Midbrain (tissue), 1 donor: ENCODE measurements around the gene IGFBP3.

Experiments
- DNase-seq: peaks from one replicate; lab custom pipeline; 2025; lab: John Stamatoyannopoulos, UW

IGFBP3 gene

DNA sequence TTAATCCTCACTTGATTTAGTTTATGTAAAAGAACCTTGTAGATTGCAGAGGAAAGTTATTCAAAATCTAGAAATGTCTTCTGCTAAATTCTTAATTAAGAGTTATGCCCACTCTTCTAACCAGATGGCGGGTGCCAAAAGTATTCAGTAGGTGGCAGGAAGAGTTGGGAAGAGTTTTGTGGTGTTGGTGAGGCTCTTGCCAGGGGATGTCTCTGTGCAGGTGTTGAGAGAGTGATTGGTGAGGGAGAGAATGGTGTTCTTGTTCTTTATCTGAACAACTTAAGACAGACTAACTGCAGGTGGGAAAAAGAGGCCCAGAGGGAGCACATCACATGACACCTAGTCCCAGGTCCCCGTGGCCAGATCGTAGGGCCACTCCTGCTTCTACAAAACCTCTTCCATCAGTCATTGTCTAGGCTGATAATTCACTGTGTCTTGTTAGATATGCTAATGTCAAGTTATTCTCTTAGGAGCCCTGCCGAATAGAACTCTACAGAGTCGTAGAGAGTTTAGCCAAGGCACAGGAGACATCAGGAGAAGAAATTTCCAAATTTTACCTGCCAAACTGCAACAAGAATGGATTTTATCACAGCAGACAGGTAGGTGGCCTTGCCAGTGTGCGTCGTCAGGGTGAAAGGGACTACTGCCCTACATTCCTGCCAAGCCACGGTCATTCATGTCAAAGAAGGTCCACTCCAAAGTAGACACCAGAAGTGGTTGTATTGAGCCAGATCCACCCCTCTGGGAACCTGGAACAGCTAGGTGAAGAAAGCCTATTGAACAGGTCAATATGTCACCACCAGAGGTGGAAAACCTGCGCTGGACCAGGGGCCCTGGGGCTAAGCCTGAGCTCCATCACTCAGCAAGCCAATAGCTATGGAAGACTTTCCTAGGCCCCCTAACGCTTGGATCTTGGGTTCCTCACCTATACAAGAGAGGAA lies 29.3 kb downstream of the IGFBP3 start:
- DNase-seq = no peak

DNA sequence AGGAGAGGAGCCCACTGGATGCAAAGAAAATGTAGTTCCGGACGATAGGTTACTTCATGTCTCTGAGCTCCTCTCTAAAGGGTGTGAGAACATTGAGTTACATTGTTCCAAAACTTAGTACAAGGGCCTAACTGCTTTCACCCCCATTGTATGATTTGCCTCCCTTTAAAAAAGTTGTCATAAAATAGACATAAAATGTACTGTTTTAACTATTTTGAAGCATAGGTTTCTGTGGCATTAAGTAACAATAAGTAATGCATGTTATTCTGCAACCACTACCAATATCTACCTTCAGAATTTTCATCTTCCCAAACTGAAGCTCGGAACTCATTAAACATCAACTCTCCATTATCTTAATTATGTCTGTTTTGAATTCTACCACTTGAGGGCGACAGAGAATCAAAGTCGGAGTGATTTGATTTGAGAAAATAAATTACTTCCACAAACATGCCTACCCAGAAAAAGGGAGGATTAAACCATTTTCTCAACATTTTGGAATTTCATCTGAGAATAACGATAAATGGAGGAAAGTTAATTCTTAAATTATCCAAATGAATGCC lies 30.1 kb downstream of the IGFBP3 start:
- DNase-seq = peak; percentile 56

DNA sequence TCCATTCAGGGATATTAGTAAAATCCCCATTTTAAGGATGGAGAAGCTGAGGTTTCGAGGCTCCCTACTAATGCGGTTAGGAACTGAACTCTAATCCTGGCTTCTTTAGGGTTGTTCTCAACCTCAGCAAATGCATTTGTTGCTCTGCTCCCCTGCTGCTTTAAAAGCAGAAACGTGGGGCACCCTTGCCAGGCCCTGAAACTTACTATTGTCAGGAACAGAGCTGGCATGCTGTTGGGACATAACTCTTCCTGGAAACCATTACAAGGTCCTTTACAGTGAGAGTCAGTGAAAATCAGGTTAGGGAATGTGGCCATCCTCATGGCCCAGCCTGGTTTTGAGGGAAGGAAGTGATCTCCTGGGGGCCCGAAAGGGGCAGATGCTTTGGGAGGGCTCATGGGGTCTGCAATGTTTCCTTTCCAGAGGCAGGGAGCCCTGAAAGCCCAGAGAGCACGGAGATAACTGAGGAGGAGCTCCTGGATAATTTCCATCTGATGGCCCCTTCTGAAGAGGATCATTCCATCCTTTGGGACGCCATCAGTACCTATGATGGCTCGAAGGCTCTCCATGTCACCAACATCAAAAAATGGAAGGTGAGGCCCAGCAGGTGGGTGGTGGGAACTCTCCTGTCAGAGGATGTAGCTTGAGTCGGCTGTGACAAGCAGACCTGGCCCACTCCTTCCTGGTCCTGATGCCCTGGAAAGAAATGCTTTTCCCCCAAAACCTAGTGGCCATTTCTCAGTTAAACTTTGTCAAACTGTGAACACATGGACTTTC lies 30.8 kb downstream of the IGFBP3 start:
- DNase-seq = no peak

DNA sequence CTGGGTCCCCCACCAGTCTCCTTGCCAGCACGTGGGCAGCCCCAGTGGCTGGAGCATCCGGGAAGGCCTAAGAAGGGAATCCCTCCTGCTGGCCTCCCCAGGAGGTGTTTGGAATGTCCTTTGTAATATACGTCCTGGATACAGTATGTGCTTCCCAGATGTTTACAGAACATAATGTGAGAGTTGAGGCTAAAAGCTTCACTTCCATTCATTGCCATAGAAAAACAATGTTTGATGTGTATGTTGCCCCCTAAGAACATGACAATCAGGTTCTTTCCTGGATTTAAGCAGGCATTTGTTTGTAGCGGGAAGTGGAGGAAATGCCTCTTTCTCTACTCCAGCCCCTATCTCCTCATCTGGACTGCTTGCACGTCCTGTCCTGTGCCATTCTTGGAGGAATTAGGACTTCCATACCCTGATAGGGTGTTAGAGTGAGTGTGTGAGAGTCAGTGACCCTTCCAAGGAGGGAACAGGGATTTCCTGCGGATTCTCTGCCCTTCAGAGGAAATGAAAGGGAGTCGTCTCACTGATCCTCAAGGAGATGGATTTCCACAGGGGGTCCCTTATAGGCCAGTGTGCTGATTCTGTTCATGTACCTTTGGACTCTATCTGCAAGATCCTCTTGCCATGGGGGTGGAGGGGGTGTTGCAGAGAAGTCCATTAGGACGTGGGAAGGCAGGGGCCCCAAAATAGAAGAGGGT lies 31.6 kb downstream of the IGFBP3 start:
- no peak for DNase-seq

DNA sequence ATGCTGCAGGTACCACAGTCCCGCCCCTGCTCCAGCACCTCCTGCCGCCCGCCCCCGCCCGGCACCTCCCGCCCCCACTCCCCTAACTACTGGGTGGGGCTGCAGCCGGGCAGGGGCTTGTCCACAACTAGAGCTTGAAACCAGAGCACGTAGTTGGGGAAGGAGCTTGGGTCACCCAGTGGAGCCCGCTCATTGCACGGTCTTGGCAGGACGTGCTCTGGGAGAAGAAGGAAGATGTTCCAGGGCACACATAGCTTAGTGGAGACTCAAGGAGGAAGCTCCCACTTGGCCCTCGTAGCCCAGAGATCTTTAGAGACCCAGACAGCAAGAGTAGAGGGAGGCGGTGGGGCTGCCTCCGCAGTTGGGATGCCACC lies 32.1 kb downstream of the IGFBP3 start:
- DNase-seq = no peak

DNA sequence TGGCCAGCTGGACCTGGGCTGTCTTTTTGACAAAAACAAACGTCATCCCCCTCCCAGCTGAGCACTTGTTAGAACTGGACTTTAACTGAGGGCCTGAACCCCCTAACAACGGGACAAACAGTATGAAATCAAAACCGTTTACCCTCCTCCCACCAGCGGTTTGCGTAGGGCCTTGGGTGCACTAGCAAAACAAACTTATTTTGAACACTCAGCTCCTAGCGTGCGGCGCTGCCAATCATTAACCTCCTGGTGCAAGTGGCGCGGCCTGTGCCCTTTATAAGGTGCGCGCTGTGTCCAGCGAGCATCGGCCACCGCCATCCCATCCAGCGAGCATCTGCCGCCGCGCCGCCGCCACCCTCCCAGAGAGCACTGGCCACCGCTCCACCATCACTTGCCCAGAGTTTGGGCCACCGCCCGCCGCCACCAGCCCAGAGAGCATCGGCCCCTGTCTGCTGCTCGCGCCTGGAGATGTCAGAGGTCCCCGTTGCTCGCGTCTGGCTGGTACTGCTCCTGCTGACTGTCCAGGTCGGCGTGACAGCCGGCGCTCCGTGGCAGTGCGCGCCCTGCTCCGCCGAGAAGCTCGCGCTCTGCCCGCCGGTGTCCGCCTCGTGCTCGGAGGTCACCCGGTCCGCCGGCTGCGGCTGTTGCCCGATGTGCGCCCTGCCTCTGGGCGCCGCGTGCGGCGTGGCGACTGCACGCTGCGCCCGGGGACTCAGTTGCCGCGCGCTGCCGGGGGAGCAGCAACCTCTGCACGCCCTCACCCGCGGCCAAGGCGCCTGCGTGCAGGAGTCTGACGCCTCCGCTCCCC lies 32.7 kb downstream of the IGFBP3 start, which contains the start of gene IGFBP1:
IGFBP1 (plus strand) TSS at position 304 of the 808 bp plus-strand sequence; CDS start at position 469, 165 bp downstream.
- DNase-seq = no peak

DNA sequence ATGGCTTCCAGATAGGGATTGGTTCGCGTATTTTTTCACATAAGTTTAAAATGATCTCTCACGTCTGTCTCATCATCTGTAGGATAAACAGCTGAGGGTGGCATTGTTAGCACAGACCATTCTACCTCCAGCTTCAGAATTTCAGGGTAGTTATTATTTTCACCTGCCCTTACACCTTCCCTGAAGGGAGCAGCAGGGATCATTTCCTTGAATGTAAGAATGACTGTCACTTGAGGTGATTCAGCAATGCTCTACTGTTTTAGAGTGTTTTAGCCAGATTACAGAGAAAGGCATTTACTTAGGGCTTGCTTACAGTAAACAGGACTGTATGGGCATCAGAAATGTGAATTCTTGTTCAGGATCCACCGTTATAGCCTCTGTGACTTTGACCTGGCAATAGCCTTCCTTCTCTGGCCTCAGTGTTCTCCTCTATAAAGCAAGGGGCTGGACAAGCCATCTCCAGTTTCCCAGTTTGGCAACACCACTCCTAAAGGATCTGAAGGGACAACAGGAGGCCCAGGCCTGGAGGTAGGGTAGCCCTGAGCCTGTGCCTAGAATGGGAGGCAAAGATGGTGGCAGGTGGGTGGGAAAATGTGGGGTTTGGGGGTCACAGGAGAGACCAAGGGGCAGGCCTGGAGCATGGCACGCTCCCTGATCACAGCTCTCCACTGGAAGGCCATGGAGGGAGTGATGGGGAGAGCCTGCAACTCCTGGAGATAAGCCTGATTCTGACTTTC lies 34.0 kb downstream of the IGFBP3 start:
- DNase-seq = no peak

DNA sequence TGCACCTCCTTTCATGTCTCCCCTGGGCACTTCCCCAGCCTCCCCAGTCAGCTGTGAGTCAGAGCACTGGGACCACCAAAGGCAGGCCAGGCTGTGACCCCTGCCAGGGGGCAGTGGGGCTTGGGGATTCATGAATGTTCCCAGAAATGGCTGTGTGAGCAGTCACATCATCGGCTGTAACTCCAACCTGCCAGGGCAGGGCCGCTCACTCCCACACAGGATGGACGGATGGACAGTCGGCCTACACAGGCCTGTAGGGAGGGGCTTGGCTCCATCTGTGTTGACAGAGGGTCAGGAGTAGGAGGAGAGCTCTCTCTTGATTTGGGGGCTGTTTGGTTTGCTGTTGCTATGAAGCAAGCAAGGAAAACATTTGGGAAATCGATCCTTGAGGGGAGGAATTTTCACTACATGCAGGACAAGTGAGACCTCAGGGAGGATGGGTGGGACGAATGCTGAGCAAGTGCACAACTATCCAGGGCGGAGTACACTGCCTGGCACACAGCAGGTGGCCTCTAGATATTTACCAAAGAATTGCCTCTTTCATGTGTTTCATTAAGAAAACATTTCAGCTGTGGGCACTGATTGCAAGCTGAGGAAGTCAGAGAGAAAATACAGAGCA lies 35.7 kb downstream of the IGFBP3 start:
- no peak for DNase-seq

DNA sequence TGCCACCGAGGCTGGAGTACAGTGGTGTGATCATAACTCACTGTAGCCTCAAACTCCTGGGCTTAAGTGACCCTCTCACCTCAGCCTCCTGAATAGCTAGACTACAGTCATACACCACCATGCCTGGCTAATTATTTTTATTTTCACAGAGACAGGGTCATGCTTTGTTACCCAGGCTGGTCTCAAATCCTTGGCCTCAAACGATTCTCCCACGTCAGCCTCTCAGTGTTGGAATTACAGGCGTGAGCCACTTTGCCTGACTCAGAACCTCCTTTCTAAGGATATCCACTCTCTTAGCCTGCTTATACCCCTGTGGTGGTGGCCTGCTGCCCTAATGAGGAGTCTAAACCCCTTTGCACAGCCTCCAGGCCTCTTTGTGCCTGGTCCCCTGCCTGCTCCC lies 36.9 kb downstream of the IGFBP3 start:
- no peak for DNase-seq

DNA sequence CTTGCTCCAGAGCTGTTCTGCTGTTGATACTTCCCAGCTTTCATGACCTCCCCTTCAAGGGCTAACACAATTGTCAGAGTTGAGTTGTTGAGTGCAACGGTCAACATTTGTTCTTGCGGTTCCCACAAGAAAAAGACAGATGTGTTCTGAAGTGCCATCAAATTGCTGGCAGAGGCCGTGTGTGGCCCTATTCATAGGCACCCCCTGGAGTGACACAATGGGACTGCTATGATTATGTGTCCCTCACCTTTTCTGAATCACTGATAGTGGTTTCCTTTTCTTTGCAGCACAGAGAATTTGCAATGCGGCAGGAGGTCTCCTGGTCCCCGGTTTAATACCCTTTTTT lies 38.6 kb downstream of the IGFBP3 start:
- DNase-seq = no peak

DNA sequence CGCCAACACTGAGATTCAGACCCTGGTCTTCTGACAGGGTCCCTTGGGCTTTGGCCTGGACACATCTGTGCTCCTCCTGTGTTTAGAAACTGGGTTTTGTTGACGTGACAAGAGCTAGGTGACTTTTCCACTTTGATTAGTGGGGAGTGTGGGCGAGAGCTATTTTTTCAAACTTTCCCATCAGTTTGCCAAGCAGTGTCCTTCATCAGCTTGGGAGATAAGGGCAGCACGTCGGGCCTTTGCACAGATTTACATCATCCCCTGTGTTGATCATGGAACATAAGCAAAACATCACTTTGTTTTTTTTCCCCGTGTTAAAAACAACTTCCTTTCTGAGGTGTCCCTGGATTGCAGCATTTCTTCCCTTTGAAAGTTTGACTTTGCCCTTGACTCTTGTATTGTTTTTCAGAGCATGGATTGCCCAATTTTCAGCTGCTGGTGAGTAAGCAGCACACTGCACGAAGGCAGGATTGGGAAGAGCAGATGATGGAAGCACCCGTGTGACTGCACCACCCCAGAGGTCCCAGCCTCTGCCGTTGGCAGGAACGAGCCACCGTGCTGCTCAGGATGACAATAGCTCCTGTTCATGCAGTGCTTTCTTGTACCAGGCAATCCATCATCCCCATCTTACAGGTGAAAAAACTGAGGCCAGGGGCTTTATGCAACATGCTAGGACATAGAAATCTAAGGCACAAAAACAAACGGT lies 39.2 kb downstream of the IGFBP3 start:
- no peak for DNase-seq

DNA sequence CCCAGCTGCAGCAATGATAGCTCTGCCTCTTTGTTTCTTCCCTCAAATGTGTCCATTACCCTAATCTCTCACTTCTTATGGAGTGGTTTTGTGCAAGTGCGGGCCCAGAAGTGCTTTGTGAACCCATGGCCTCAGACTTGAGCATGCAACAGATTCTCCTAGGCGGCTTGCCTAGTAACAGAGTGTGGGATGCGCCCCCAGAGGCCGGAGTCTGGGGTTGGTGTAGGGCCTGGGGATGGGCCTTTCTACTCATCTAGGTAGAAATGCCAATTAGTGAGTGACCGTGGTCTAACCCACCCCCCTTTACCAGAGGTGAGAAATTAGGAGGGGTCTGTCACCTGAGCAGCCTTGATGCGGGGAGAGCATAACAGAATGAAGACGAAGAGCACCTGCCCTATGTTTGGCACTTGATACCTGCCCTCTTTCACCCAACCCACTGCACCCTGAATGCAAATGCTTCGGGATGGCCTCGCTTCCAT lies 39.8 kb downstream of the IGFBP3 start:
- DNase-seq = no peak

DNA sequence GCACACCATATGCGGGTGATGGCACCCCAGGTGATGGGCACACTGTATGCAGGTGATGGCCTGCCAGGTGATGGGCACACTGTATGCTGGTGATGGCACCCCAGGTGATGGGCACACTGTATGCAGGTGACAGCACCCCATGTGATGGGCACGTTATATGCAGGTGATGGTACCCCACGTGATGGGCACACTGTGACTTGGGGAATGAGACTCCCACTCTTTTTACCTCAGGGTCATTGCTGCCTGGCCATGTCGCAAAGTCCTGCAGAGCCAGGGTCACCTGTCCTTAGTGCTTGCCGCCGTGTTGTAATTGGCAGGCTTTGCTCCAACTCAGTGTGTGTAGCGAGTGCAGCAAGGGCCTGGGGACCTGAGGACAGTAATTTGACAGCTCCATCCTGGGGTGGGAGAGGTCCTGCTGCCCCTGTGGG lies 40.6 kb downstream of the IGFBP3 start:
- no peak for DNase-seq

DNA sequence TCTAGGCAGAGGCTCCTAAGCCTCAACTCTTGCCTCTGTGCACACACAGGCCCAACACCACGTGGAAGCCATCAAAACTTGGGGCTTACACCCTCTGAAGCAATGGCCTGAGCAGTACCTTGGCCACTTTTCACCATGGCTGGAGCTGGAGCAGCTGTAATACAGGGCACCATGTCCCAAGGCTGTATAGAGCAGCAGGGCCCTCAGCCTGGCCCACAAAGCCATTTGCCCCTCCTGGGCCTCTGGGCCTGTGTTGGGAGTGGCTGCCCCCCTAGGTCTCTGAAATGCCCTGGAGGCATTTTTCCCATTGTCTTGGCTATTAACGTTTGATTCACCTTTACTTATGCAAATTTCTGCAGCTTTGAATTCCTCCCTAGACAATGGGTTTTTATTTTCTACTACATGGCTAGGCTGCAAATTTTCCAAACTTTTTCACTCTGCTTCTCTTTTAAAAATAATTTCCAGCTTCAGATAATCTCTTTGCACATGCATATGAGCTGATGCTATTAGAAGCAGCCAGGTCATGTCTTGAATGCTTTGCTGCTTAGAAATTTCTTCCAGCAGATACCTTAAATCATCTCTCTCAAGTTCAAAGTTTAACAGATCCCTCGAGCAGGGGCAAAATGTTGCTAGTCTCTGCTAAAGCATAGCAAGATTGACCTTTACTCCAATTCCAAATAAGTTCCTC lies 42.5 kb downstream of the IGFBP3 start:
- DNase-seq = no peak

DNA sequence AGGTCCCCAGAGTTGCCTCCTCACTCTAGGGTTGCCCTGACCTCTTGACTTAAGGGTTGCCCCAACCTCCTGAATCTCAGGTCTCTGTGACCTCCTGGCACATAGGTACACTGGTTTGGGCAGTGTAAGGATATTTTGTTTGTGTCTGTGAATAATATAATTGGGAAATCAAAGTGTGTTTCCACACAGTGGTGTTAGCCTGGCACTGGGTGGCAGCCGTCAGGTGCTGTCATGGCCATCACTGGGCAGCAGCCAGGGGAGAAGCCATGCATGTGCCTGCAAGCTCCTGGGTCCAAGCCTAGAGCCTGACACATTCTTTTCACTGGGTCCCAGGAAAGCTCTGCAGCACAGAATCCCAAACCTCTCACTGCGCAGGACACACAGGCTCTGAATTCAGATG lies 44.6 kb downstream of the IGFBP3 start:
- no peak for DNase-seq

DNA sequence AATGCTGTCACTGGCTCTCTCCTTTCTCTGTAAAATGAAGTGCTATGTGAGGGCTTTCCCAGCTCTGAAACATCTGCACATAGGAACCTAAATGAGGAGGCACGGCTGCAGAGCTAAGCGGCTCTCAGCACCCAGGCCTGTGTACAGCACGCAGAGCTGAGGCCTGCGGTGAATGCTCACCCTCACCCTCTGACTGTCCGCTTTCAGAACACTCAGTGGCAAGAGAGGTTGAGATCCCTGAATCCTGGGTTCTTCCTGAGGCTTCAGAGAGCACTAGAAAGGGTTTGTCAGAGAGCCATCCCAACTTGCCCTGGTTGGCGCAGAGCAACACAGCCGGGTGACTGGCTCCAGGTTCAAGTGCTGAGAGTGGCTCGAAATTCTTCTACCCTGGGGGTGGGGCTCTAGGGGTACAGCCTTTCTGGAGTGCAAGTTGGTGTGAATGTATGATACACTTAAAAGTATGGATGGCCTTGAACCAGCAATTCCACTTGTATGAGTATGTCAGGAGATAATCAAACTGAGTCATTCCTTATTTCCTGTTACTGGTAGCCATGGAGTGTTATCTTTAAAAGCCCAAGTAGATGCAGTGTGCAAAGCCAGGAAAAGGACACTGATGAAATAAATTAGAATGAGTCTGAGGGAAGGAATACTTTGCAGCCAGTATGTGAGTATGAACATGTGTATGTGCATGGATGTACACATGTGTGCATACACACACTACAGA lies 46.5 kb downstream of the IGFBP3 start:
- DNase-seq = no peak

DNA sequence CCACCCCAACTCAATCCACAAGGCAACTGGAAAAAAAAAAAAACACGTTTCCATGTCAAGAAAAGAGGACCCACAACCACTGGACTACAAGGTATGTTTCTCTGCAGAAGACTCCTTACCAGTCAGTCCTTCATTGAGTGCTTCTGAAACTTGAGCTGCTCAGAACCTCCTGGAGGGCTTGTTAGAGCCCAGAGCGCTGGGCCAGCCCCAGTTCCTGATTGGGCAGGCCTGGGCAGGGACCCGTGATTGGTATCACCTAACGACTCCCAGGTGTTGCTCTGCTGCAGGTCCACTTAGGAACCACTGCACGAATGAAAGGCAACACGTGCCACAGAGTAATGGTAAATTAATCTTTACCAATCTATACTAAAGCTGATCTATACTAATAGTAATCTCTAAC lies 47.7 kb downstream of the IGFBP3 start:
- no peak for DNase-seq

DNA sequence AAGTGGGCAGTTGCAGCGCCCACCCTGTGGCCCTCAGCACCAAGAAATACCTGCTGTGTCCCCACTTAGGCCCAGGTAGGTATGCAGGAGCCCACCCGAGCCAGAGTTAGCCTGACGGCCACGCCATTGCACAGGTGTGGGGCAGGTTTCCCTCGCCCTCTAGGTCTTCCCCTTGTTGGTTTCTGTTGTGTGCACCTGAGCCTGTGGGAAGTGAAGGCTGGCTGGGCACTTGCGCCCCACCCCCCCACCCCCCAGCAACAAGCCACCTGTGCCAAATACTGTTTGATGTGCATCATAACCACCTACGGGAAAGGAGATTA lies 48.1 kb downstream of the IGFBP3 start, which contains the start of gene CCDC201:
CCDC201 (minus strand) TSS at position 48 of the 320 bp plus-strand sequence. CDS start 75 bp downstream, outside the sequence.
- DNase-seq = no peak
